GM12864 (cell line): ENCODE results near the gene SLC37A1.

Source experiments
- DNase-seq: peaks from one replicate; pipeline ENCODE4 v3.0.0-alpha.2; 2011; ENCODE audit warnings: low read depth
- H3K4me3 ChIP-seq: 2 replicates; pipeline ENCODE4 v1.5.1; 2011; ENCODE audit warnings: mild to moderate bottlenecking, low read depth, low read length, control low read depth
- TF ChIP-seq, protein P1 (sequence below): IDR thresholded peaks from 2 replicates; pipeline ENCODE4 v1.5.1; 2011; ENCODE audit warnings: low read depth, mild to moderate bottlenecking, moderate library complexity, low read length, control low read depth, inconsistent platforms; ENCODE audit errors: missing control alignments

Gene SLC37A1

DNA sequence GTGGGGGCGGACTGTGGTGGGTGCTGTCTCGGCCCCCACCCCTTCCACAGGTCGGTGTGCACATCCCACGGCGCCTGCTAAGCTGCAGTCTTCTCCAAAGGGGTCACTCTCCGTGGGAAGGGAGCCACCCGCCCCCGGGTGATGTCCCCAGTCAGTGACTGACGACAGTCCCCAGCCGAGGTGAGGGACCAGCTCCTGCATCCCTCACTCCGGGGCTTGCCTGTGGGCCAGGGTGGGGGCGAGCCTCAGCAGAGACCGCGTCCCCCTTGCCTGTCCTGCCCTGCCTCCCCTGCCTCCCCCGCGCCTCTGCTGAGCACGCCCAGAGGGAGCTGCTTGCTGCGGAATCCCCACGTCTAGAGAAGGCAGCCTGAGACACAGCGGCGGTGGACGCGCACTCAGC, 103.8 kb downstream of the SLC37A1 start:
- TF ChIP-seq, protein P1, sequence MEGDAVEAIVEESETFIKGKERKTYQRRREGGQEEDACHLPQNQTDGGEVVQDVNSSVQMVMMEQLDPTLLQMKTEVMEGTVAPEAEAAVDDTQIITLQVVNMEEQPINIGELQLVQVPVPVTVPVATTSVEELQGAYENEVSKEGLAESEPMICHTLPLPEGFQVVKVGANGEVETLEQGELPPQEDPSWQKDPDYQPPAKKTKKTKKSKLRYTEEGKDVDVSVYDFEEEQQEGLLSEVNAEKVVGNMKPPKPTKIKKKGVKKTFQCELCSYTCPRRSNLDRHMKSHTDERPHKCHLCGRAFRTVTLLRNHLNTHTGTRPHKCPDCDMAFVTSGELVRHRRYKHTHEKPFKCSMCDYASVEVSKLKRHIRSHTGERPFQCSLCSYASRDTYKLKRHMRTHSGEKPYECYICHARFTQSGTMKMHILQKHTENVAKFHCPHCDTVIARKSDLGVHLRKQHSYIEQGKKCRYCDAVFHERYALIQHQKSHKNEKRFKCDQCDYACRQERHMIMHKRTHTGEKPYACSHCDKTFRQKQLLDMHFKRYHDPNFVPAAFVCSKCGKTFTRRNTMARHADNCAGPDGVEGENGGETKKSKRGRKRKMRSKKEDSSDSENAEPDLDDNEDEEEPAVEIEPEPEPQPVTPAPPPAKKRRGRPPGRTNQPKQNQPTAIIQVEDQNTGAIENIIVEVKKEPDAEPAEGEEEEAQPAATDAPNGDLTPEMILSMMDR: no peak
- DNase-seq: no peak
- H3K4me3 ChIP-seq: no peak overlapping the region

DNA sequence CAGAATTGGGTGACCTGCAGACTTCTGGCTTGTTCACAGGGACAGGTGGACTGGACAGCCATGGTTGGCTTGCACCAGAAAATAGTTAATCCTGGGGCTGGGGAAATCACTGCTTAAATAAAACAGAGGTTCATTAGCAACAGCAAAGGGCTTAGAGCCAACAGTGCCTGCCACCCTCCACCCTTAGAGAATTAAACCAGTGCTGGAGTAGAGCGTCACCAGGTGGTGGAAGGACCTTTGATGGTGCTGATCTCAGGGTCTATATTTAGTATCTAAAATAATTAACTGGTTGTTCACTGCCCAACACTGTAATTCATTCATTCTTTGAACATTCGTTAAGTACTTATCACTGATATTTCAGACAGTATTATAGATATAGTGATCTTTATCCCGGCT, 105.1 kb downstream of the SLC37A1 start:
- no peak overlapping the region for H3K4me3 ChIP-seq
- TF ChIP-seq, protein P1: no peak
- no peak for DNase-seq

DNA sequence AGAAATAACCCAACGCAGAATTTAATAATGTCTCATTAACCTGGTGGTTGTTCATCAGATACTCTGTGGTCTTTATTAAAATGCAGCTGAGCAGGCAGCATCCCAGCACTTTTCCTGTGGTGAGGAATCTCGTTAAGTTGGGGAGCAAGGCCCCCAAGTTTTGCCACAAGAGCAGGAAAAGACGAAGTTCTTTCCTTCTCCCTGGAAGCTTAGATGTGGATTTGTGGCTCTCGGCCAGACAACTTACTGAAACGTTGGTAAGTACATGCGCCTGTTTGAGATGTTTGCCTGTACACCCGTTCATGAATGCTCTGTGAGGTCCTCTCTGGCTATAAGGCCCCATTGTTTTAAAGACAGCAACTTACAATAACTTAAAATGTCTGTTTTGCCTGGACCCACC, 105.5 kb downstream of the SLC37A1 start:
- H3K4me3 ChIP-seq: no peak overlapping the region
- TF ChIP-seq, protein P1: no peak
- DNase-seq: no peak

DNA sequence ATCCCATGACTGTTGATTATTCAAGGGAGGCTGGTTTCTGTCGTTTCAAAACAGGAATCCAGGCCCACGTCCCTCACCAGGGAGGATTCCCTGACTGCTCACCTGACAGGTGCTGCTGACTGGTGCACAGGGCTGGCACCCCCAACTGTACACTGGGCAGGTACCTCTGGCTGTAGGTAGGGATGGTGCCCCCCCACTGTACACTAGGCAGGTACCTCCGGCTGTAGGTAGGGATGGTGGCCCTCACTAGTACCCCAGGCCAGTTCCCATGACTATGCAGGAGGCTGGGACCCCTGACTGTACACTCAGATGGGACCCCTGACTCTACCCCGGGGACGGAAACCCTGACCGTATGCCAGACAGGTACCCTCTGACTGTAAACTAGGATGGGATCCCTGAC, 106.2 kb downstream of the SLC37A1 start:
- H3K4me3 ChIP-seq: no peak overlapping the region
- DNase-seq: no peak
- TF ChIP-seq, protein P1: no peak

DNA sequence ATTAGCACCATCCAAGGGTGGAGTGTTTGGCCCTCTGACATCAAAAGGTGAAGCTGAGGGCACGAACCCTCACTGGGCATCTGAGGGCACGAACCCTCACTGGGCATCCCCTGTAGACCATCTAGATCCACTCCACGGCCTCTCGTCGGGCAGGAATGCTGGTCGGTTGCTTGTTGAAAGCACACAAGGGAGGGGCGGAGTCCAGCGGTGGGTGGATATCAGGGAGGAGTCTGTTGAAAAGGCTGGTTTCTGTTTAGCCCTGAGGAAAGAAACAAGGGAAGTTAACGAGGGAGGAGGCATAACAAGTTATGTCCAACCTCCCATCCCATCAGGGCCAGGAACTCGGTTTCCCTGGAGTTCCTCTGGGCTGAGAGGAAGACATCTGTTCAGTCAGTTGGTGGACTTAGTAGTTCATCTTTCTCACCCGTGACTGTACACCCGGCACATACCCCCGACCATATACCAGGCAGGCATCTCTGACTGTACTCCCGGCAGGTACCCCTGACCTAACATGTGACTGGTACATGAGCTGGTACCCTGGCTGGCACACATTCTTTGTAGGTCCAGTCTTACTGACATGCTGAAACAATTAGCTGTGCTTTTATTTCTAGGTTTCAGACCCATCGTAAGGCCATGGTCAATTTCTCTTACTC, 107.6 kb downstream of the SLC37A1 start:
- TF ChIP-seq, protein P1: no peak
- DNase-seq: no peak
- H3K4me3 ChIP-seq: no peak overlapping the region

DNA sequence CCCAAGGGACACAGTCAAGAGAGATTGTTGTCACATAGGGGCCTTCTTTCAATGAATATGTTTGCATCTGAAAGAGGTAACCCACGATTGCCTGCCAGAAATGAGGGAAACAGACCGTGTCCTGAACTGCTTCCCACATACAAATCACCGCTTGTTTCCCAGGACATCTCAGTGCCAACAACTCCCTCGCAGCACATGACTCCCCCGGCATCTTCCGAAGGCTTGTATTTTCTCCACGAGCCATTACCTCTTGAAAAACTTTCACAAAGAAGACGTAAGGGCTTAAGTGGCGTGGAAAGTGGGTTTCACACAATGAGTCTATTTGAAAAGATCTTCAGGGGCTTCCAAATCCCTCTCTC, 108.1 kb downstream of the SLC37A1 start:
- TF ChIP-seq, protein P1: no peak
- no peak for DNase-seq
- H3K4me3 ChIP-seq: no peak overlapping the region

DNA sequence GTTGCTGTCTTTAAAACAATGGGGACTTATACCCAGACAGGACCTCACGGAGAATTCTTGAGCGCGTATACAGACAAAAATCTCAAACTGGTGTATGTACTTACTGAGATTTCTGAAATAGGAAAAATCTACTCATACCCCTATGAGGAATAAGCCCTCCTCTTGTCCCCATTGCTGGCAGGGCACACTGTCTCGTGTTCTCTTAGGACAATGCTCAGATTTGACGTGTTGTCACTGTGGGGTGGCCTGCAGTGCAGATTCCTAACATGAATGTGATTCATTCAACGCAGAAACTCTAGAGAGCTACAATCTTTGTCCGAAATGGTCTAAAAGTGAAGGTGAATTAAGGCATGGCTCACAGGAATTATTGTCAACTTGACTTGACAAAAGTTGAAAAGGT, 108.6 kb downstream of the SLC37A1 start:
- no peak overlapping the region for H3K4me3 ChIP-seq
- TF ChIP-seq, protein P1: no peak

More for the DNA sequence above, 108.6 kb downstream of the SLC37A1 start:
- DNase-seq: no peak
